ENCODE measurements around the gene SIRT5. TPM values are rescaled to one million over a fixed set of nuclear protein-coding genes. Genes with fewer than 3 reads are reported as not detected.

SIRT5 gene
- total RNA-seq, 1 experiment from 2014 or later = 14.3 TPM

- H3K27me3 ChIP-seq (ENCODE audit: insufficient read depth, low read length) = no peaks in the 10 kb centered on the region
- TF ChIP-seq CTCF (conservative IDR thresholded peaks at IDR 0.05) = no peak
- no peak overlapping the region for H2AFZ ChIP-seq (ENCODE audit: low read length)
- Mint-ChIP-seq H3K9me3 (no peaks in the 10 kb centered on the region), H3K36me3 (ENCODE audit: insufficient read depth in 1 of 3, low read depth in 3 of 3) (no peaks in the 10 kb centered on the region), H3K4me1 (peaks cover 51 to 59% of the 10 kb centered on the region in 2 experiments), H3K4me3 (no peak overlapping the region), H3K27ac (peak overlapping the region in 1 of 3 experiments; percentile 52; a peak in 2 of 7 replicates), H3K27me3 (ENCODE audit: low read depth) (no peaks in the 10 kb centered on the region; the same call in 1 of the 2 replicates)
- H3K9me3 ChIP-seq (ENCODE audit: control insufficient read depth, low read depth, low read length) = no peaks in the 10 kb centered on the region
- H3K79me1 ChIP-seq (ENCODE audit: insufficient read depth, low read depth, low read length, poor library complexity, severe bottlenecking) = no peaks in the 10 kb centered on the region
- H3K18ac ChIP-seq (ENCODE audit: insufficient read length, low read depth, low read length) = no peak overlapping the region
- no peak overlapping the region for H3K14ac ChIP-seq (ENCODE audit: insufficient read depth, low read length)
- no peaks in the 10 kb centered on the region for H3K79me2 ChIP-seq (ENCODE audit: insufficient read depth, low read length)
- no peak overlapping the region for H3K23ac ChIP-seq (ENCODE audit: insufficient read length, low read depth, low read length)
- no peak overlapping the region for H4K91ac ChIP-seq (ENCODE audit: insufficient read length, low read depth, low read length)
- no peak overlapping the region for H4K8ac ChIP-seq (replicated peaks; ENCODE audit: insufficient read length, low read depth, low read length)
- H2BK20ac ChIP-seq (ENCODE audit: low read depth, low read length, poor library complexity, severe bottlenecking) = no peak overlapping the region
- H2BK15ac ChIP-seq (ENCODE audit: low read depth, low read length) = no peak overlapping the region
- H3K23me2 ChIP-seq (ENCODE audit: insufficient read length, low read depth, low read length, poor library complexity, severe bottlenecking) = no peaks in the 10 kb centered on the region
- H3K9ac ChIP-seq (ENCODE audit: extremely low read depth, insufficient read length, low read length) = no peak overlapping the region
- H3K27ac ChIP-seq (ENCODE audit: insufficient read length, low read depth, low read length) = no peak overlapping the region
- H4K5ac ChIP-seq (ENCODE audit: insufficient read length, low read depth, low read length) = no peak overlapping the region
- H3K4me1 ChIP-seq (ENCODE audit: insufficient read depth, low read length) = peaks cover 11% of the 10 kb centered on the region
- DNase-seq = peak; percentile 49
- H2BK5ac ChIP-seq (ENCODE audit: insufficient read length, low read length) = no peak overlapping the region
- no peaks in the 10 kb centered on the region for H4K20me1 ChIP-seq (ENCODE audit: control insufficient read depth, insufficient read depth, insufficient read length)
- H3K4ac ChIP-seq (ENCODE audit: low read depth, low read length) = no peak overlapping the region
- no peak overlapping the region for H2AK5ac ChIP-seq (ENCODE audit: insufficient read length, low read length)
- H2BK12ac ChIP-seq (ENCODE audit: insufficient read length, low read depth, low read length) = no peak overlapping the region
- no peak overlapping the region for H3K4me2 ChIP-seq (ENCODE audit: insufficient read depth, insufficient read length, low read length)
- H2BK120ac ChIP-seq (ENCODE audit: low read depth, low read length, poor library complexity, severe bottlenecking) = no peak overlapping the region
- H3T11ph ChIP-seq (ENCODE audit: low read length) = no peak overlapping the region
- no CpG with 5 or more reads among the region's 4 CpGs for WGBS (ENCODE audit: extremely low coverage, insufficient read length, low lambda C conversion rate)
- no peak overlapping the region for H3K56ac ChIP-seq (ENCODE audit: insufficient read length, low read depth, low read length)
Measured at GRCh38 chr6:13531956-13532355, 42.4 kb upstream of the SIRT5 start.
